Thymus (tissue), 11 donors: Measurements from ENCODE around the gene HPCAL1. TPM values are rescaled to one million over a fixed set of nuclear protein-coding genes. Genes with fewer than 3 reads are reported as not detected.

Source experiments
- DNase-seq, 9 donors: peaks; one replicate each; pipeline ENCODE4 v3.0.0-alpha.2; 2013; ENCODE audit warnings: low spot score in 9 of 9, low read depth in 6 of 9, missing footprints in 1 of 9
- H3K27ac ChIP-seq, 2 donors: one replicate each; pipeline ENCODE4 v1.5.1; 2013; ENCODE audit warnings: control low read depth in 1 of 2, low read depth in 1 of 2, low read length in 1 of 2, mild to moderate bottlenecking in 1 of 2, moderate library complexity in 1 of 2
- H3K27me3 ChIP-seq, 2 donors: one replicate each; pipeline ENCODE4 v1.5.1; 2013; ENCODE audit warnings: low read length in 1 of 2; ENCODE audit not compliant: control insufficient read depth in 2 of 2, insufficient read depth in 1 of 2
- H3K36me3 ChIP-seq, 2 donors: one replicate each; pipeline ENCODE4 v1.5.1; 2013; ENCODE audit warnings: low read length in 1 of 2, mild to moderate bottlenecking in 1 of 2, moderate library complexity in 1 of 2; ENCODE audit not compliant: control insufficient read depth in 2 of 2, insufficient read depth in 2 of 2
- H3K4me1 ChIP-seq, 2 donors: one replicate each; pipeline ENCODE4 v1.5.1; 2013; ENCODE audit warnings: low read length in 2 of 2; ENCODE audit not compliant: control insufficient read depth in 2 of 2, insufficient read depth in 2 of 2
- H3K4me3 ChIP-seq, 2 donors: one replicate each; pipeline ENCODE4 v1.5.1; 2013; ENCODE audit warnings: low read length in 2 of 2, control low read depth in 1 of 2, mild to moderate bottlenecking in 1 of 2
- H3K9me3 ChIP-seq, 2 donors: one replicate each; pipeline ENCODE4 v1.5.1; 2013; ENCODE audit warnings: low read length in 1 of 2, mild to moderate bottlenecking in 1 of 2; ENCODE audit not compliant: control insufficient read depth in 2 of 2, insufficient read depth in 1 of 2
- WGBS: extraction: QIAGEN DNeasy Blood & Tissue Kit; methylation state at CpG from one replicate; pipeline ENCODE4 v1.1.7; 2013; 5-methylcytosine and 5-hydroxymethylcytosine counted together
- polyA plus RNA-seq: library from polyadenylated mRNA; stranded (reverse); fragments of 200-250 nt; gene quantifications from one replicate; pipeline ENCODE4 v1.2.3, GENCODE V29; 2013
- total RNA-seq: library from RNA; stranded (reverse); fragments of 120-200 nt; gene quantifications from one replicate; pipeline ENCODE4 v1.2.4, GENCODE V29; 2013
- donor health status: healthy.

HPCAL1 gene
- total and polyA plus RNA-seq, 2 donors: 12.6 to 47.9 TPM

DNA sequence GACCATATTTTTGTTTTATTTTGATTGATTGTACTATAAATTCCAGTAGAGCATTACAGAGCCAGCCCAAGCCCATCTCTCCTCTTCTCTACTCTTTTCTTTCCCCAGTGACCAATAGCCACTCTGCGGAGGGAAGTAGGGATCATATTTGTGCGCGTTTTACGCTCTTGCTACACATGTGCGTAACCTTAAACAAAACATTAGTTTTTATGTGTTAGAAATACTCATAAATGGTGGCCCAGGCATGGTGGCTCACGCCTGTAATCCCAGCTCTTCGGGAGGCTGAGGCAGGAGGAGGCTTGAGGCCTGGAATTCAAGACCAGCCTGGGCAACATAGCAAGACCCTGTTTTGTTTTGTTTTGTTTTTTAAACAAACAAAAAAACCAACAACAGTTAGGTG is 31.3 kb downstream of the HPCAL1 start:
- H3K27ac ChIP-seq: no peak overlapping the region

DNA sequence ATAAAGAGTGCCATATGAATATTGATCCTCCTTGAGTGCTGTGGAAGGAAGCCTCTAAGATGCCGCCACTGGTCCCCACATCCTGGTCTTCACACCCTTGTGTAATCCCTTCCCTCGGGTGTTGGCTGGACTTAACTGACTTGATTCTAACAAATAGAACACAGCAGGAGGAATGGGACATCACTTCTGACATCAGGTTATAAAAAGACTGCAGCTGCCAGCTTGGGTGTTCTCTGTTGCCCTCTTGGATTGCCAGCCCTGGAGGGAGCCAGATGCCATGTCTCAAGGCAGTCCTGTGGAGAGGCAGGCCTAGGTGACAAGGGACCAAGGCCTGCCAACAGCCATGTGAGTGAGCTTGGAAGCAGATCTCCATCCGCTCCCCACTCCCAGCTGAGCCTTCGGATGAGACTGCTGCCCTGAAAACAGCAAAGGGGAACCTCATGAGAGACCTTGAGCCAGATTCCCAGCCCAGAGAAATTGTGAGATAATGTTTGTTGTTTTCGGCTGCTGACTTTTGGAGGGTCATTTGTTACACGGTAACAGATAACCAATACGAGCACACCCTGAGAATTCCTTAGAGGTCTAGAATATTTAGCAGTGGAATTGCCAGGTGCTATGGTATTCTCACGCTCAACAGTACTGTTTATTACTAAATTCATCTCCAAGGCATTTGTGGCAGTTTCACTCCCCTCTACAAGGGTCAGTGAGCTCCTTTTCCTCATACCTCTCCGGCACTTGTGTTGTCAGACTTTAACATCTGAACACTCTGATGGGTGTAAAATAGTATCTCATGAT is 32.5 kb downstream of the HPCAL1 start:
- Histone ChIP-seq H3K4me1 (peaks cover 23 to 38% of the 10 kb centered on the region in 2 donors), H3K27ac (no peak overlapping the region), H3K27me3 (no peaks in the 10 kb centered on the region), H3K9me3 (peaks cover 0 to 8% of the 10 kb centered on the region in 2 donors), H3K4me3 (no peak overlapping the region), H3K36me3 (peaks cover 0 to 2% of the 10 kb centered on the region in 2 donors)
- no peak for DNase-seq
- 99% methylated on average over 9 of the region's 9 CpGs for WGBS

More for the DNA sequence above, 31.3 kb downstream of the HPCAL1 start:
- peaks cover 0 to 8% of the 10 kb centered on the region in 2 donors for H3K9me3 ChIP-seq
- 84% methylated on average over 7 of the region's 7 CpGs for WGBS
- no peaks in the 10 kb centered on the region for H3K27me3 ChIP-seq
- H3K4me3 ChIP-seq: no peak overlapping the region
- peaks cover 32 to 44% of the 10 kb centered on the region in 2 donors for H3K4me1 ChIP-seq
- no peak for DNase-seq
- H3K36me3 ChIP-seq: peaks cover 0 to 2% of the 10 kb centered on the region in 2 donors

DNA sequence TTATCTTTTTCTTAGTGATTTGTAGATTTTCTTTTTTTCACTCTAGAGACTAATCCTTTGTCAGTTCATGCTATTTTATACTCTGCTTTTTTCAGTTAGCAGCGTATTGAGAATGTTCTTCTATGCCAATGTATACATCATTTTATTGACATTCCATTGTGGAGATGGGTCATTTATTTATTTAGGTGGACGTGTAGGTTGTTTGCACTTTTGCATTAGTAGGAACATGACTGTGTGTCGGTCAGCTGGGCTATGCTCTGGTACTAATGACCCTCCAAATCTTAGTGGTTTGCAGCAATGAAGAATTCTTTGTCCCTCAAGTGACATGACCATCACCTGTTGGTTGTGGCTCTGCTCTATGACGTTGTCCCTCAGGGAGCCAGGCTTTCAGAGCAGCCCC is 33.6 kb downstream of the HPCAL1 start:
- Histone ChIP-seq H3K4me3 (no peak overlapping the region), H3K27me3 (no peaks in the 10 kb centered on the region), H3K36me3 (peaks cover 0 to 2% of the 10 kb centered on the region in 2 donors), H3K27ac (no peak overlapping the region), H3K4me1 (peaks cover 14 to 32% of the 10 kb centered on the region in 2 donors), H3K9me3 (peaks cover 0 to 8% of the 10 kb centered on the region in 2 donors)
- DNase-seq: no peak
- 97% methylated on average over 4 of the region's 4 CpGs for WGBS

DNA sequence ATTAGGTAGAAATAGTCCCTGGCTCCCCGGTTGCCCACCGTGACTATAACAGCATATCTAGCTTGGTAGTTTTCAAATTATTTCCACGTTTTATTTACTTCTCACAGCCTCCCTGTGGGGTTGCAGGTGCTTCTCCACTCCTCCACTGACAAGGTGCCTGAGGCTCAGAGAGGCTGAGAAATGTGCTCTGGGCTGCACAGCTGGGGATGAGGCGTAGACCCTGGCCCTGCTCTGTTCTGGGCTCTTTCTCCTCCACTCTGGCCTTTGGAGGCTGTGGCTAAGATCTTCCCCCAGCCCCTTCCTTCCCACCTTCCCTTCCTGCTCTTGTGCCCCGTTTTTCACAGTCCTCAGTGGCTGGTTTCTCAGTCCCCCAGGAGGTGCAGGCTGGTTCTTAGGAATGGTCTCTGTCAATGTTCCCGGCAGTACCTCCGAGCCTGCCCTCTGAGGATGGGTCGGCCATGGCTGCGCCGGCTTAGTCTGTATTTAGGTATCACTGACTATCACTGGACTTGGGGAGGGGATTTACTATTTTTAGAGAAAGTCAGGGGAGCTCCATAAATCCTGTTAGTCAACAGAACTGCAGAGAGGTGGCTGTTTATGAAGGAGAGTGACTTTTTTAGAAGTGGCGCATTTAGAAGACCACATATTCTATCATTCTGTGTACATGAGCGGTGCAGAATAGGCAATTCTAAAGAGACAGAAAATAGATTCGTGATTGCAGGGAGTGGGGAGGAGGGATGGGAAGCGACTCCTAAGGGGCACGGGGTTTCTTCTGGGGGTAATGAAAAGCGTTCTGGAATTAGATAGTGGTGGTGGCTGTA is 35.0 kb downstream of the HPCAL1 start:
- Histone ChIP-seq H3K36me3 (peaks cover 0 to 2% of the 10 kb centered on the region in 2 donors), H3K4me3 (no peak overlapping the region), H3K27me3 (no peaks in the 10 kb centered on the region), H3K4me1 (peaks cover 0 to 18% of the 10 kb centered on the region in 2 donors), H3K27ac (no peak overlapping the region), H3K9me3 (peaks cover 0 to 8% of the 10 kb centered on the region in 2 donors)
- 94% methylated on average over 16 of the region's 16 CpGs for WGBS
- no peak for DNase-seq

DNA sequence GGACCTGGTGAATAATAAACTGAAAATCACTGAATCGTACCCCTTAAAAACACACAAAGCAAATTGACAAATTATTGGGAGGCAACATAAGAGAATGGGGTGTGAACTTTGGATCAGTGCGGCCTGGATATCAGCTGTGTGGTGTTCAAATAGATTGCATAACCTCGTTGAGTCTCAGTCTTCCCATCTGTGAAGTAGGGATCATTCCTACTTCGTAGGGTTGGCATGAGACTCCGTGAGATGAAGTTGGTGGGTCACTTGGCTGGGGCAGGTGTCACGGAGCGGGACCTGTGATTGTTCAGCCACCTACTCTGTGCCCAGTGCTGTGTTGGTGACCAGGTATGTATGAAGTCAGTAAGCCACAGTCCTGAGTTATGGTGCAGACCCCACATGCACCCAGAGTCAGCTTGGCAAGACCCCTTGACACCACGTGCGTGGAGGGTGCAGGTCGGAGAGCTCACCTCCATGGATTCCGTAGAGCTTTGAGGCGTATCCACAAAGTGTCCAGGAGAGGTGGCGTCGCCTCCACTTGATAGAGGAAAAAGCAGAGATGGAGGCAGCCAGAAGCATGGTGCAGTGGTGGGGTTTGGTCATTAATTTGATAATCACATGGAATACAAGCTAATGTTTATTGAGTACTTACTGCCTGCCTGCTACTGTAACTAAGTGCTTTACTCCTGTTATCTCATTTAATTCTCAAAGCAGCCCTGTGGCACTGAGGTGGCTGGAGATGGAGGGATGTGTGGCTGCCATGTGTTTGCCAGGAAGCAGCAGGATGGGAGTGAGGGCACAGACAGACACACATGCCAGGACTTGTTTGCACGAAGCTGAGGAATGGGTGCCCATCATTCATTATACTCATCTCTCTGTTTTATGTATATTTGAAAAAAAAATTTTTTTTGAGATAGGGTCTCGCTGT is 35.8 kb downstream of the HPCAL1 start:
- WGBS: over 99% methylated on average over 16 of the region's 16 CpGs
- H3K27me3 ChIP-seq: no peaks in the 10 kb centered on the region
- no peak overlapping the region for H3K27ac ChIP-seq
- peaks cover 0 to 8% of the 10 kb centered on the region in 2 donors for H3K9me3 ChIP-seq
- H3K4me3 ChIP-seq: no peak overlapping the region
- peaks cover 0 to 2% of the 10 kb centered on the region in 2 donors for H3K36me3 ChIP-seq
- H3K4me1 ChIP-seq: peaks cover 0 to 10% of the 10 kb centered on the region in 2 donors
- DNase-seq: no peak

DNA sequence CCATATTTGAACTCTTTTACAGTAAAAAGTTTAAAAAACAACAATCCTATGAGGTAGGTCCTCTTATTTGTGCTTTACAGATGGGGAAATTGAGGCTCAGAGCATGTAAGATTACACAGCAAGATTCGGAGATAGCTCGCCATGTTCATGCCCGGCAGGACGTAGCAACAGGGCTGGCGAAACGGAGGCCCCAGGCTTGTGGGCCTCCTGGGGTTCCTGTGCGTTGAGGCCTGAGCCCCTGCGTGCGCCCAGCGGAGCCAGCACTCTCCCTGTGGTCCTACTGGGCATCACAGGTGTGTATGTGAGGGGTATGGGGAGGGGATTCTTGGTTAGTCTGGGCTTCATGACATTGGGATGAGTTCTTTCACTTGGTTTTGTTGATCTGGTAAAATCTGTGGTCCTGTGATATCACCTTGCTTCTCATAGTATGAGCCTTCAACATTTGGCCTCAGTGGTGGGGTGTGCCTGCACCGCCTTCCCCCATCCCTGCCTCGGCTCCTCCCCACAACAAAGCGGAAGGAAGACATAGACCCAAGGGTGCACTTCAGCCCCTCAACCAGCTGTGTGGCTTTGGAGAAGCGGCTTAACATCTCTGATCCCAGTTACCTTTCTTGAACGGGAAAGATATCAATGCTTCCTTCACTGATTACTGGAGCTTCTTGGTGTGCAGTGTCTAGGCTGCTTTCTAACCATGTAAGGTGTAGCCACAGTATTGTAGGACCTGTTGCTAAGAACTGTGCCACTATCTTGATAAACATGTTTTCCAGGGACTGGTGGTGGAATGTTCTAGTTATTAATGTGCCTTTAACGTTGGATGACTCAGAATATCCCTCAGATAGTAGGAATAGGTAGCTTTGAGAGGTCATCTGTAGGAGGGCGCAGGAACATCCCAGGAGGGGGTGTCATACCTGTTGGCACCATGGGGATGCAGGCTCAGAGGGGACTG is 37.2 kb downstream of the HPCAL1 start:
- Histone ChIP-seq H3K27ac (no peak overlapping the region), H3K4me1 (peaks cover 0 to 14% of the 10 kb centered on the region in 2 donors), H3K36me3 (peaks cover 0 to 2% of the 10 kb centered on the region in 2 donors), H3K9me3 (peaks cover 0 to 5% of the 10 kb centered on the region in 2 donors), H3K27me3 (no peaks in the 10 kb centered on the region), H3K4me3 (no peak overlapping the region)
- WGBS: 94% methylated on average over 17 of the region's 17 CpGs
- DNase-seq: no peak

DNA sequence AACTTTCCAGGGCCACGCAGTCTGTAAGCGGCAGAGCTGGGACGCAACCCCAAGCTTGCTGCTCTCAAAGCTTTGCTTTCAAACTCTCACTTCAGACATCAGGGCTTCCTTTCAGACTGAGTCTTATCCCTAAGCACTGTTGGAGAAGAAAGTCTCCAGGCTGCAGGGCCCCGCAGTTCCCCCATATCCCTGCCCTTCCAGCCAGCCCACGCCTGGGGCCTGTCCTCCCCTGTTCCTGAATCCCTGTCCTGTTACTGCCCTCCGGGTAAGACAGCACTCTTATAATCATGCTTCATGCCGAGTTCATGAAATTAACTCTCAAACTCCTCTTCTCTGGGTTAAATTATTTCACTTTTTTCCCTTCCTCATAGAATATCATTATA is 37.9 kb downstream of the HPCAL1 start:
- 97% methylated on average over 7 of the region's 7 CpGs for WGBS
- Histone ChIP-seq H3K27me3 (no peaks in the 10 kb centered on the region), H3K4me1 (peaks cover 0 to 14% of the 10 kb centered on the region in 2 donors), H3K9me3 (no peaks in the 10 kb centered on the region), H3K27ac (no peak overlapping the region), H3K36me3 (peaks cover 0 to 1% of the 10 kb centered on the region in 2 donors), H3K4me3 (no peak overlapping the region)
- no peak for DNase-seq

DNA sequence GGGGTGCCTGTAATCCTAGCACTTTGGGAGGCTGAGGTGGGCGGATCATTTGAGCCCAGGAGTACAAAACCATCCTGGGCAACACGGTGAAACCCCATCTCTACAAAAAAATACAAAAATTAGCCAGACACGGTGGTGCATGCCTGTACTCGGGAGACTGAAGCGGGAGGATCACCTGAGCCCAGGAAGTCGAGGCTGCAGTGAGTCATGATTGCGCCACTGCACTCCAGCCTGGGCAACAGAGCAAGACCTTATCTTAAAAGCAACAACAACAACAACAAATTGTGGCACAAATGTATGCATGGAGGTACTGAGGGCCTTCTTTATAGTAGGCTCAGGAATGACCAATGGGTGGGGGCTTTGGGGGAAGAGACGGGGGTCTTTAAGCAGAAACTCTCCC is 38.5 kb downstream of the HPCAL1 start:
- H3K27me3 ChIP-seq: no peaks in the 10 kb centered on the region
- WGBS: 95% methylated on average over 8 of the region's 8 CpGs
- H3K27ac ChIP-seq: no peak overlapping the region
- H3K4me1 ChIP-seq: peaks cover 0 to 18% of the 10 kb centered on the region in 2 donors
- no peaks in the 10 kb centered on the region for H3K9me3 ChIP-seq
- H3K4me3 ChIP-seq: no peak overlapping the region
- DNase-seq: no peak
- H3K36me3 ChIP-seq: no peaks in the 10 kb centered on the region
